HG03108 (cell line): Measurements from ENCODE around the gene RAC3.
"Not testable (repeated sequence)": the region's sequence is repeated elsewhere in the genome, so short reads cannot be mapped to it uniquely, and the experiment has no call there.

Experiments used
- ATAC-seq: cut with Tn5 transposase; IDR thresholded peaks from one replicate; pipeline ENCODE4 v1.9.1; 2021; ENCODE audit warnings: moderate library complexity; ENCODE audit not compliant: unreplicated experiment

Gene RAC3

GRCh38 chr17:82037889-82038195 lies 6.4 kb downstream of the RAC3 start:
- ATAC-seq, result no peak

GRCh38 chr17:82038796-82039409 lies 7.4 kb downstream of the RAC3 start:
- ATAC-seq, result not testable (repeated sequence)

GRCh38 chr17:82039695-82040299 lies 8.3 kb downstream of the RAC3 start:
- ATAC-seq, result no peak

- ATAC-seq, result no peak
These were observed 9.8 kb downstream of the RAC3 start for GRCh38 chr17:82041144-82041814.

- ATAC-seq, result no peak
These were observed 11.2 kb downstream of the RAC3 start for GRCh38 chr17:82042649-82043048.

GRCh38 chr17:82043507-82043906 lies 12.0 kb downstream of the RAC3 start:
- no peak for ATAC-seq

GRCh38 chr17:82045936-82046484 lies 14.5 kb downstream of the RAC3 start:
- no peak for ATAC-seq

- ATAC-seq, result no peak
These were observed 15.4 kb downstream of the RAC3 start for GRCh38 chr17:82046903-82047302.

- no peak for ATAC-seq
These were observed 15.9 kb downstream of the RAC3 start for GRCh38 chr17:82047379-82047778.

- no peak for ATAC-seq
These were observed 16.6 kb downstream of the RAC3 start for GRCh38 chr17:82047914-82048570.

GRCh38 chr17:82048571-82048971 lies 17.1 kb downstream of the RAC3 start:
- no peak for ATAC-seq

- ATAC-seq, result no peak
These were observed 17.6 kb downstream of the RAC3 start for GRCh38 chr17:82049106-82049505.

GRCh38 chr17:82049521-82049971 lies 18.1 kb downstream of the RAC3 start:
- ATAC-seq, result no peak

GRCh38 chr17:82050152-82050760 lies 18.8 kb downstream of the RAC3 start:
- ATAC-seq, result no peak

GRCh38 chr17:82050761-82051641 lies 19.5 kb downstream of the RAC3 start:
- ATAC-seq, result no peak

GRCh38 chr17:82051776-82052637 lies 20.5 kb downstream of the RAC3 start, which contains the start of the genes GPS1 and RFNG:
GPS1 (plus strand) TSS chr17:82051898; CDS start chr17:82051932, 34 bp downstream.
RFNG (minus strand) TSS chr17:82051811; CDS start chr17:82051766, 45 bp downstream.
- ATAC-seq, result no peak

GRCh38 chr17:82052638-82053059 lies 21.2 kb downstream of the RAC3 start:
- ATAC-seq, result no peak

- ATAC-seq, result no peak
These were observed 21.7 kb downstream of the RAC3 start for GRCh38 chr17:82053130-82053529.
